GM12878 (cell line): ENCODE data around the gene ABCB8. TPM values are rescaled to one million over a fixed set of nuclear protein-coding genes. Genes with fewer than 3 reads are reported as not detected.

Experiments
- EED ChIP-seq: sonication (generic); IDR thresholded peaks from 2 replicates; pipeline ENCODE4 v1.6.1; 2016; ENCODE audit warnings: antibody characterized with exemption, low read depth
- FOXM1 ChIP-seq: IDR thresholded peaks from 2 replicates; pipeline ENCODE4 v1.6.1; 2012; ENCODE audit warnings: low read depth, mild to moderate bottlenecking, inconsistent platforms, low read length, moderate library complexity
- POLR2AphosphoS2 ChIP-seq: IDR thresholded peaks from 2 replicates; pipeline ENCODE4 v1.6.1; 2011; ENCODE audit warnings: low read depth, mild to moderate bottlenecking, low read length, improper control_type of control experiment, moderate library complexity
- RAD21 ChIP-seq: IDR thresholded peaks from 2 replicates; pipeline ENCODE4 v1.6.1; 2011; ENCODE audit warnings: mild to moderate bottlenecking, low read depth, low read length, moderate library complexity; ENCODE audit not compliant: insufficient read depth
- SIN3A ChIP-seq: IDR thresholded peaks from 2 replicates; pipeline ENCODE4 v1.6.1; 2012; ENCODE audit warnings: low read depth, low read length, improper control_type of control experiment
- SIX5 ChIP-seq: IDR thresholded peaks from 2 replicates; pipeline ENCODE4 v1.6.1; 2011; ENCODE audit warnings: mild to moderate bottlenecking, low read depth, low read length, moderate library complexity; ENCODE audit not compliant: severe bottlenecking
- SUZ12 ChIP-seq: fragments of 200-600 bp; sonication (generic); IDR thresholded peaks from one replicate; pipeline ENCODE4 v1.6.1; 2018; ENCODE audit warnings: antibody characterized with exemption, mild to moderate bottlenecking; ENCODE audit not compliant: unreplicated experiment
- YY1 ChIP-seq: IDR thresholded peaks from 2 replicates; pipeline ENCODE4 v1.6.1; 2011; ENCODE audit warnings: low read depth, mild to moderate bottlenecking, low read length
- polyA plus RNA-seq, 11 experiments: library from polyadenylated mRNA; depleted of rRNA in 4 of 11; unstranded in 6 of 11; stranded (reverse) in 5 of 11; fragments of >200 nt; fragmentation: Nextera tagmentation in 4 of 11; fragmentation: Illumina TruSeq in 1 of 11; extraction: Ambion mirVana in 4 of 11; extraction: Trizol in 1 of 11; gene quantifications; 1 replicate in 1 of 11; 2 replicates in 10 of 11; pipeline versions ENCODE4 v1.2.1 to v1.2.3, GENCODE V29; 2011 to 2016; ENCODE audit warnings: inconsistent platforms in 2 of 11, missing spikeins in 2 of 11, low read depth in 1 of 11
- total RNA-seq, 4 experiments: library from RNA; depleted of rRNA in 3 of 4; stranded (reverse); fragments of >200 nt in 3 of 4; fragmentation: Illumina TruSeq in 1 of 4; extraction: Trizol in 1 of 4; gene quantifications; 2 replicates each; pipeline versions ENCODE4 v1.2.1 to v1.2.3, GENCODE V29; 2013 to 2021
- TF ChIP-seq, protein P1 (sequence below): fragments of 450-650 bp; IDR thresholded peaks from 2 replicates; pipeline ENCODE4 v1.6.1; 2016; ENCODE audit warnings: mild to moderate bottlenecking
- TF ChIP-seq, protein P2 (sequence below): fragments of 450-650 bp; IDR thresholded peaks from 2 replicates; pipeline ENCODE4 v1.6.1; 2017; ENCODE audit warnings: mild to moderate bottlenecking, moderate library complexity
- TF ChIP-seq, protein P3 (sequence below): fragments of 450-650 bp; formaldehyde crosslinking; IDR thresholded peaks from 2 replicates; pipeline ENCODE4 v1.4.0; 2020; ENCODE audit warnings: mild to moderate bottlenecking, moderate library complexity
- TF ChIP-seq, protein P4 (sequence below): fragments of 450-650 bp; IDR thresholded peaks from 2 replicates; pipeline ENCODE4 v1.6.1; 2017; ENCODE audit warnings: antibody characterized with exemption, mild to moderate bottlenecking, moderate library complexity
- TF ChIP-seq, protein P5 (sequence below): fragments of 450-650 bp; formaldehyde crosslinking; IDR thresholded peaks from 2 replicates; pipeline ENCODE4 v1.5.0; 2022; ENCODE audit warnings: mild to moderate bottlenecking, missing genetic modification characterization

ABCB8 gene
- total and polyA plus RNA-seq, 10 of the 15 experiments (the other 5 are each of a cell fraction or from before 2014, with no cell fraction given) = 0.77 to 34.8 (median 18.9) TPM

DNA sequence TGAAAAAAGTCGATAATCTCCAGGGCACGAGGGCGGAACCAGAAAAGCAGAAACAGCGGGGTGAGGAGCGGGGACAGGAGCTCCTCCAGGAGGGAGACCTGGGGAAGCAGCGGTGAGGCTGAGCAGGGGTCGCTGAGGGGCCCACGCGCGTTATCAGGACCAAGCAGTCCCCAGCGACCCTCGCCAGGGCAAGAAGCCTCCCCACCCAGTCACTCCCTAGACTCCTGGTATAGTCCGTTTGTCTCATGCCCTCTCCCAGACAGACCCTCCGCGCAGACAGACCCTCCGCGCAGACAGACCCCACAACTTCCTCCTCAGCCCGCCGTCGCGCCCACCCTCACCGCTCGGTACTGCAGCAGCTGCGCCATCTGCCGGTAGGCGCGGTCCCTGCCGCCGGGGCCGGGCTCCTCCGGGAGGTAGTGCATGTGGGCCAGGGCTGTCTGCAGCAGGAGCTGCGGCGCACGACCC lies 10.3 kb upstream of the ABCB8 start (continued):
- TF ChIP-seq, protein P1, sequence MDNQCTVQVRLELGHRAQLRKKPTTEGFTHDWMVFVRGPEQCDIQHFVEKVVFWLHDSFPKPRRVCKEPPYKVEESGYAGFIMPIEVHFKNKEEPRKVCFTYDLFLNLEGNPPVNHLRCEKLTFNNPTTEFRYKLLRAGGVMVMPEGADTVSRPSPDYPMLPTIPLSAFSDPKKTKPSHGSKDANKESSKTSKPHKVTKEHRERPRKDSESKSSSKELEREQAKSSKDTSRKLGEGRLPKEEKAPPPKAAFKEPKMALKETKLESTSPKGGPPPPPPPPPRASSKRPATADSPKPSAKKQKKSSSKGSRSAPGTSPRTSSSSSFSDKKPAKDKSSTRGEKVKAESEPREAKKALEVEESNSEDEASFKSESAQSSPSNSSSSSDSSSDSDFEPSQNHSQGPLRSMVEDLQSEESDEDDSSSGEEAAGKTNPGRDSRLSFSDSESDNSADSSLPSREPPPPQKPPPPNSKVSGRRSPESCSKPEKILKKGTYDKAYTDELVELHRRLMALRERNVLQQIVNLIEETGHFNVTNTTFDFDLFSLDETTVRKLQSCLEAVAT = no peak
- no peak for TF ChIP-seq SIX5
- TF ChIP-seq, protein P2, sequence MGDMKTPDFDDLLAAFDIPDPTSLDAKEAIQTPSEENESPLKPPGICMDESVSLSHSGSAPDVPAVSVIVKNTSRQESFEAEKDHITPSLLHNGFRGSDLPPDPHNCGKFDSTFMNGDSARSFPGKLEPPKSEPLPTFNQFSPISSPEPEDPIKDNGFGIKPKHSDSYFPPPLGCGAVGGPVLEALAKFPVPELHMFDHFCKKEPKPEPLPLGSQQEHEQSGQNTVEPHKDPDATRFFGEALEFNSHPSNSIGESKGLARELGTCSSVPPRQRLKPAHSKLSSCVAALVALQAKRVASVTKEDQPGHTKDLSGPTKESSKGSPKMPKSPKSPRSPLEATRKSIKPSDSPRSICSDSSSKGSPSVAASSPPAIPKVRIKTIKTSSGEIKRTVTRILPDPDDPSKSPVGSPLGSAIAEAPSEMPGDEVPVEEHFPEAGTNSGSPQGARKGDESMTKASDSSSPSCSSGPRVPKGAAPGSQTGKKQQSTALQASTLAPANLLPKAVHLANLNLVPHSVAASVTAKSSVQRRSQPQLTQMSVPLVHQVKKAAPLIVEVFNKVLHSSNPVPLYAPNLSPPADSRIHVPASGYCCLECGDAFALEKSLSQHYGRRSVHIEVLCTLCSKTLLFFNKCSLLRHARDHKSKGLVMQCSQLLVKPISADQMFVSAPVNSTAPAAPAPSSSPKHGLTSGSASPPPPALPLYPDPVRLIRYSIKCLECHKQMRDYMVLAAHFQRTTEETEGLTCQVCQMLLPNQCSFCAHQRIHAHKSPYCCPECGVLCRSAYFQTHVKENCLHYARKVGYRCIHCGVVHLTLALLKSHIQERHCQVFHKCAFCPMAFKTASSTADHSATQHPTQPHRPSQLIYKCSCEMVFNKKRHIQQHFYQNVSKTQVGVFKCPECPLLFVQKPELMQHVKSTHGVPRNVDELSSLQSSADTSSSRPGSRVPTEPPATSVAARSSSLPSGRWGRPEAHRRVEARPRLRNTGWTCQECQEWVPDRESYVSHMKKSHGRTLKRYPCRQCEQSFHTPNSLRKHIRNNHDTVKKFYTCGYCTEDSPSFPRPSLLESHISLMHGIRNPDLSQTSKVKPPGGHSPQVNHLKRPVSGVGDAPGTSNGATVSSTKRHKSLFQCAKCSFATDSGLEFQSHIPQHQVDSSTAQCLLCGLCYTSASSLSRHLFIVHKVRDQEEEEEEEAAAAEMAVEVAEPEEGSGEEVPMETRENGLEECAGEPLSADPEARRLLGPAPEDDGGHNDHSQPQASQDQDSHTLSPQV = no peak
- 0 out of 2 replicates have a peak, but pooled peaks have one; percentile 45 for TF ChIP-seq YY1
- peak; percentile 49 for TF ChIP-seq RAD21
- TF ChIP-seq FOXM1 = no peak
- TF ChIP-seq, protein P3, sequence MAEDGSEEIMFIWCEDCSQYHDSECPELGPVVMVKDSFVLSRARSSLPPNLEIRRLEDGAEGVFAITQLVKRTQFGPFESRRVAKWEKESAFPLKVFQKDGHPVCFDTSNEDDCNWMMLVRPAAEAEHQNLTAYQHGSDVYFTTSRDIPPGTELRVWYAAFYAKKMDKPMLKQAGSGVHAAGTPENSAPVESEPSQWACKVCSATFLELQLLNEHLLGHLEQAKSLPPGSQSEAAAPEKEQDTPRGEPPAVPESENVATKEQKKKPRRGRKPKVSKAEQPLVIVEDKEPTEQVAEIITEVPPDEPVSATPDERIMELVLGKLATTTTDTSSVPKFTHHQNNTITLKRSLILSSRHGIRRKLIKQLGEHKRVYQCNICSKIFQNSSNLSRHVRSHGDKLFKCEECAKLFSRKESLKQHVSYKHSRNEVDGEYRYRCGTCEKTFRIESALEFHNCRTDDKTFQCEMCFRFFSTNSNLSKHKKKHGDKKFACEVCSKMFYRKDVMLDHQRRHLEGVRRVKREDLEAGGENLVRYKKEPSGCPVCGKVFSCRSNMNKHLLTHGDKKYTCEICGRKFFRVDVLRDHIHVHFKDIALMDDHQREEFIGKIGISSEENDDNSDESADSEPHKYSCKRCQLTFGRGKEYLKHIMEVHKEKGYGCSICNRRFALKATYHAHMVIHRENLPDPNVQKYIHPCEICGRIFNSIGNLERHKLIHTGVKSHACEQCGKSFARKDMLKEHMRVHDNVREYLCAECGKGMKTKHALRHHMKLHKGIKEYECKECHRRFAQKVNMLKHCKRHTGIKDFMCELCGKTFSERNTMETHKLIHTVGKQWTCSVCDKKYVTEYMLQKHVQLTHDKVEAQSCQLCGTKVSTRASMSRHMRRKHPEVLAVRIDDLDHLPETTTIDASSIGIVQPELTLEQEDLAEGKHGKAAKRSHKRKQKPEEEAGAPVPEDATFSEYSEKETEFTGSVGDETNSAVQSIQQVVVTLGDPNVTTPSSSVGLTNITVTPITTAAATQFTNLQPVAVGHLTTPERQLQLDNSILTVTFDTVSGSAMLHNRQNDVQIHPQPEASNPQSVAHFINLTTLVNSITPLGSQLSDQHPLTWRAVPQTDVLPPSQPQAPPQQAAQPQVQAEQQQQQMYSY (CRISPR knock-in tag) = no peak
- TF ChIP-seq, protein P4, sequence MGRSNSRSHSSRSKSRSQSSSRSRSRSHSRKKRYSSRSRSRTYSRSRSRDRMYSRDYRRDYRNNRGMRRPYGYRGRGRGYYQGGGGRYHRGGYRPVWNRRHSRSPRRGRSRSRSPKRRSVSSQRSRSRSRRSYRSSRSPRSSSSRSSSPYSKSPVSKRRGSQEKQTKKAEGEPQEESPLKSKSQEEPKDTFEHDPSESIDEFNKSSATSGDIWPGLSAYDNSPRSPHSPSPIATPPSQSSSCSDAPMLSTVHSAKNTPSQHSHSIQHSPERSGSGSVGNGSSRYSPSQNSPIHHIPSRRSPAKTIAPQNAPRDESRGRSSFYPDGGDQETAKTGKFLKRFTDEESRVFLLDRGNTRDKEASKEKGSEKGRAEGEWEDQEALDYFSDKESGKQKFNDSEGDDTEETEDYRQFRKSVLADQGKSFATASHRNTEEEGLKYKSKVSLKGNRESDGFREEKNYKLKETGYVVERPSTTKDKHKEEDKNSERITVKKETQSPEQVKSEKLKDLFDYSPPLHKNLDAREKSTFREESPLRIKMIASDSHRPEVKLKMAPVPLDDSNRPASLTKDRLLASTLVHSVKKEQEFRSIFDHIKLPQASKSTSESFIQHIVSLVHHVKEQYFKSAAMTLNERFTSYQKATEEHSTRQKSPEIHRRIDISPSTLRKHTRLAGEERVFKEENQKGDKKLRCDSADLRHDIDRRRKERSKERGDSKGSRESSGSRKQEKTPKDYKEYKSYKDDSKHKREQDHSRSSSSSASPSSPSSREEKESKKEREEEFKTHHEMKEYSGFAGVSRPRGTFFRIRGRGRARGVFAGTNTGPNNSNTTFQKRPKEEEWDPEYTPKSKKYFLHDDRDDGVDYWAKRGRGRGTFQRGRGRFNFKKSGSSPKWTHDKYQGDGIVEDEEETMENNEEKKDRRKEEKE = no peak
- TF ChIP-seq SIN3A = no peak
- no peak for TF ChIP-seq POLR2AphosphoS2
- TF ChIP-seq EED = no peak
- TF ChIP-seq SUZ12 = no peak
- TF ChIP-seq, protein P5, sequence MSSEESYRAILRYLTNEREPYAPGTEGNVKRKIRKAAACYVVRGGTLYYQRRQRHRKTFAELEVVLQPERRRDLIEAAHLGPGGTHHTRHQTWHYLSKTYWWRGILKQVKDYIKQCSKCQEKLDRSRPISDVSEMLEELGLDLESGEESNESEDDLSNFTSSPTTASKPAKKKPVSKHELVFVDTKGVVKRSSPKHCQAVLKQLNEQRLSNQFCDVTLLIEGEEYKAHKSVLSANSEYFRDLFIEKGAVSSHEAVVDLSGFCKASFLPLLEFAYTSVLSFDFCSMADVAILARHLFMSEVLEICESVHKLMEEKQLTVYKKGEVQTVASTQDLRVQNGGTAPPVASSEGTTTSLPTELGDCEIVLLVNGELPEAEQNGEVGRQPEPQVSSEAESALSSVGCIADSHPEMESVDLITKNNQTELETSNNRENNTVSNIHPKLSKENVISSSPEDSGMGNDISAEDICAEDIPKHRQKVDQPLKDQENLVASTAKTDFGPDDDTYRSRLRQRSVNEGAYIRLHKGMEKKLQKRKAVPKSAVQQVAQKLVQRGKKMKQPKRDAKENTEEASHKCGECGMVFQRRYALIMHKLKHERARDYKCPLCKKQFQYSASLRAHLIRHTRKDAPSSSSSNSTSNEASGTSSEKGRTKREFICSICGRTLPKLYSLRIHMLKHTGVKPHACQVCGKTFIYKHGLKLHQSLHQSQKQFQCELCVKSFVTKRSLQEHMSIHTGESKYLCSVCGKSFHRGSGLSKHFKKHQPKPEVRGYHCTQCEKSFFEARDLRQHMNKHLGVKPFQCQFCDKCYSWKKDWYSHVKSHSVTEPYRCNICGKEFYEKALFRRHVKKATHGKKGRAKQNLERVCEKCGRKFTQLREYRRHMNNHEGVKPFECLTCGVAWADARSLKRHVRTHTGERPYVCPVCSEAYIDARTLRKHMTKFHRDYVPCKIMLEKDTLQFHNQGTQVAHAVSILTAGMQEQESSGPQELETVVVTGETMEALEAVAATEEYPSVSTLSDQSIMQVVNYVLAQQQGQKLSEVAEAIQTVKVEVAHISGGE (CRISPR knock-in tag) = no peak
